HCT116 (cell line): ENCODE measurements around the gene ENHO. TPM values are rescaled to one million over a fixed set of nuclear protein-coding genes. Genes with fewer than 3 reads are reported as not detected.

ENCODE experiments used
- ATAC-seq: fragments of 200-7000 bp; cut with Tn5 transposase; 2 replicates; pipeline ENCODE4 v1.9.1; 2020; ENCODE audit warnings: mild to moderate bottlenecking, moderate library complexity
- BruUV-seq: library from RNA; stranded (reverse); fragments of 400-500 nt; replicated peaks from 2 replicates; lab custom pipeline; 2021; lab: Mats Ljungman, UMichigan
- CTCF ChIA-PET: fragments of 300-600 bp; sonication (Branson Sonifier 250); formaldehyde crosslinking; loops from one replicate; lab custom pipeline; 2021; ENCODE audit warnings: antibody characterized with exemption; lab: Charles Lee
- POLR2A ChIA-PET: fragments of 300-600, 350-600 bp; sonication (Branson Sonifier 250); formaldehyde crosslinking; loops from one replicate; lab custom pipeline; 2021; ENCODE audit warnings: antibody characterized with exemption; lab: Charles Lee
- RAD21 ChIA-PET, 2 experiments: fragments of 300-600 bp; sonication (Branson Sonifier 250); formaldehyde crosslinking; loops; one replicate each; lab custom pipeline; 2023; ENCODE audit warnings: low total read pairs in 2 of 2; ENCODE audit not compliant: uncharacterized antibody in 2 of 2, unreplicated experiment in 2 of 2, low non-redundant PET in 1 of 2; lab: Charles Lee
- DNase-seq: peaks from one replicate; pipeline ENCODE4 v3.0.0-alpha.2; 2010; ENCODE audit warnings: low read depth, low spot score
- H2AFZ ChIP-seq: fragments of 200-600 bp; shearing (Covaris generic), sonication (generic); 2 replicates; pipeline ENCODE4 v1.6.1; 2017; ENCODE audit warnings: low read depth, mixed run types, mixed read lengths, antibody characterized with exemption, low read length; ENCODE audit not compliant: poor library complexity, severe bottlenecking
- H3K27ac ChIP-seq: 2 replicates; pipeline ENCODE4 v1.5.1; 2012; ENCODE audit warnings: low read depth, low read length
- H3K27me3 ChIP-seq: fragments of 200-600 bp; sonication (generic); 2 replicates; pipeline ENCODE4 v1.6.1; 2016; ENCODE audit warnings: mixed run types, low read length, mixed read lengths; ENCODE audit not compliant: insufficient read depth
- H3K36me3 ChIP-seq, 2 experiments: fragments of 200-500 bp in 1 of 2; fragments of 200-600 bp in 1 of 2; sonication (Bioruptor generic) in 1 of 2; sonication (generic) in 1 of 2; 2 replicates each; pipeline versions ENCODE4 v1.5.1 to v1.6.1; 2014 to 2016; ENCODE audit warnings: low read length in 2 of 2, inconsistent platforms in 1 of 2, mixed read lengths in 1 of 2, mixed run types in 1 of 2; ENCODE audit not compliant: insufficient read depth in 2 of 2, control insufficient read depth in 1 of 2
- H3K4me1 ChIP-seq, 2 experiments: fragments of 200-600 bp in 1 of 2; sonication (generic) in 1 of 2; 2 replicates each; pipeline versions ENCODE4 v1.5.1 to v1.6.1; 2012 to 2017; ENCODE audit warnings: low read length in 2 of 2, inconsistent platforms in 1 of 2, mild to moderate bottlenecking in 1 of 2, mixed read lengths in 1 of 2, mixed run types in 1 of 2, moderate library complexity in 1 of 2; ENCODE audit not compliant: insufficient read depth in 2 of 2, control insufficient read depth in 1 of 2
- H3K4me2 ChIP-seq: fragments of 200-600 bp; sonication (generic); 2 replicates; pipeline ENCODE4 v1.6.1; 2017; ENCODE audit warnings: mixed run types, low read length, mixed read lengths
- H3K4me3 ChIP-seq, 2 experiments: fragments of 200-600 bp in 1 of 2; sonication (generic) in 1 of 2; replicated peaks in 1 of 2; 2 replicates each; pipeline ENCODE4 v1.5.1; 2011 to 2016; ENCODE audit warnings: low read length in 2 of 2, control low read depth in 1 of 2, low read depth in 1 of 2, mild to moderate bottlenecking in 1 of 2, mixed read lengths in 1 of 2, mixed run types in 1 of 2
- H3K79me2 ChIP-seq: fragments of 200-600 bp; sonication (generic); 2 replicates; pipeline ENCODE4 v1.6.1; 2017; ENCODE audit warnings: mild to moderate bottlenecking, mixed run types, low read length, moderate library complexity, mixed read lengths; ENCODE audit not compliant: insufficient read depth
- H3K9ac ChIP-seq: fragments of 200-600 bp; sonication (generic); 2 replicates; pipeline ENCODE4 v1.6.1; 2016; ENCODE audit warnings: low read length, mixed read lengths
- H3K9me2 ChIP-seq: fragments of 200-600 bp; sonication (generic), shearing (Covaris generic); 2 replicates; pipeline ENCODE4 v1.6.1; 2017; ENCODE audit warnings: mixed run types, mild to moderate bottlenecking, moderate library complexity; ENCODE audit not compliant: insufficient read depth
- H3K9me3 ChIP-seq, 2 experiments: fragments of 200-500 bp in 1 of 2; fragments of 200-600 bp in 1 of 2; sonication (Bioruptor generic) in 1 of 2; sonication (generic) in 1 of 2; 2 replicates each; pipeline ENCODE4 v1.6.1; 2014 to 2017; ENCODE audit warnings: low read length in 2 of 2, mixed read lengths in 2 of 2, inconsistent platforms in 1 of 2, low read depth in 1 of 2, mild to moderate bottlenecking in 1 of 2, mixed run types in 1 of 2, moderate library complexity in 1 of 2; ENCODE audit not compliant: control insufficient read depth in 1 of 2, insufficient read depth in 1 of 2
- H4K20me1 ChIP-seq: fragments of 200-600 bp; sonication (generic), shearing (Covaris generic); 2 replicates; pipeline ENCODE4 v1.6.1; 2017; ENCODE audit warnings: mixed run types, mild to moderate bottlenecking, moderate library complexity; ENCODE audit not compliant: insufficient read depth
- CTCF ChIP-seq, 3 experiments: fragments of 200-600 bp in 1 of 3; sonication (generic) in 1 of 3; IDR thresholded peaks in 2 of 3; conservative IDR thresholded peaks in 1 of 3; 2 replicates each; pipeline ENCODE4 v1.5.1; 2012 to 2017; ENCODE audit warnings: low read depth in 2 of 3, low read length in 2 of 3, antibody characterized with exemption in 1 of 3, borderline replicate concordance in 1 of 3, control low read depth in 1 of 3, mild to moderate bottlenecking in 1 of 3, mixed read lengths in 1 of 3, mixed run types in 1 of 3, moderate library complexity in 1 of 3; ENCODE audit not compliant: insufficient read depth in 1 of 3
- EGR1 ChIP-seq: IDR thresholded peaks from 2 replicates; pipeline ENCODE4 v1.6.1; 2012; ENCODE audit warnings: low read depth
- ELF1 ChIP-seq: IDR thresholded peaks from 2 replicates; pipeline ENCODE4 v1.6.1; 2012; ENCODE audit warnings: low read depth, borderline replicate concordance
- EZH2 ChIP-seq: fragments of 200-600 bp; sonication (generic); IDR thresholded peaks from 2 replicates; pipeline ENCODE4 v1.6.1; 2017; ENCODE audit warnings: antibody characterized with exemption, mixed run types
- FOSL1 ChIP-seq: IDR thresholded peaks from 2 replicates; pipeline ENCODE4 v1.6.1; 2012; ENCODE audit warnings: low read depth
- RAD21 ChIP-seq: IDR thresholded peaks from 2 replicates; pipeline ENCODE4 v1.6.1; 2012; ENCODE audit warnings: low read depth, mild to moderate bottlenecking
- SIN3A ChIP-seq: IDR thresholded peaks from 2 replicates; pipeline ENCODE4 v1.6.1; 2012; ENCODE audit warnings: low read depth
- TCF7L2 ChIP-seq: IDR thresholded peaks from 2 replicates; pipeline ENCODE4 v1.7.0; 2011; ENCODE audit warnings: borderline replicate concordance, inconsistent platforms; ENCODE audit not compliant: insufficient read depth, insufficient read length; ENCODE audit errors: extremely low read depth
- YY1 ChIP-seq: IDR thresholded peaks from 2 replicates; pipeline ENCODE4 v1.6.1; 2011; ENCODE audit warnings: low read length, low read depth, moderate library complexity, mild to moderate bottlenecking; ENCODE audit not compliant: insufficient replicate concordance; ENCODE audit errors: extremely low read depth
- ZNF274 ChIP-seq: fragments of 200-500 bp; sonication (Bioruptor generic); IDR thresholded peaks from 2 replicates; pipeline ENCODE4 v1.6.1; 2014; ENCODE audit warnings: mild to moderate bottlenecking, low read depth, low read length, inconsistent platforms
- intact Hi-C: fragments of 100-400 bp; cut with micrococcal nuclease; formaldehyde crosslinking; loops from 2 replicates; pipeline ENCODE4 v1.10.0; 2022
- total RNA-seq: library from RNA; stranded (reverse); gene quantifications from one replicate; pipeline ENCODE4 v1.2.1, GENCODE V29; 2021; ENCODE audit not compliant: unreplicated experiment
- TF ChIP-seq, protein P1 (sequence below): IDR thresholded peaks from 2 replicates; pipeline ENCODE4 v1.6.1; 2012
- TF ChIP-seq, protein P2 (sequence below): IDR thresholded peaks from 2 replicates; pipeline ENCODE4 v1.6.1; 2011; ENCODE audit warnings: mild to moderate bottlenecking, low read length, moderate library complexity; ENCODE audit not compliant: insufficient replicate concordance; ENCODE audit errors: extremely low read depth

The ENHO gene
- total RNA-seq, 1 experiment from 2014 or later = 6.1 TPM

GRCh38 chr9:34560599-34561214 is 37.9 kb upstream of the ENHO start:
- intact Hi-C loops = no loop called here
- ATAC-seq = no peak
- Histone ChIP-seq H3K4me3 (no peak overlapping the region), H3K4me2 (no peak overlapping the region), H3K36me3 (no peaks in the 10 kb centered on the region), H3K27ac (no peak overlapping the region), H3K79me2 (no peaks in the 10 kb centered on the region), H3K27me3 (no peaks in the 10 kb centered on the region), H4K20me1 (no peaks in the 10 kb centered on the region), H3K9ac (no peak overlapping the region), H3K4me1 (no peaks in the 10 kb centered on the region), H2AFZ (no peak overlapping the region), H3K9me2 (no peaks in the 10 kb centered on the region), H3K9me3 (no peaks in the 10 kb centered on the region)
- ChIA-PET CTCF (no interaction called here), RAD21 (no interaction called here), POLR2A (no interaction called here)
- no peak for TF ChIP-seq SIN3A
- TF ChIP-seq CTCF (IDR thresholded peaks at IDR 0.05 in 2 of 3, conservative IDR thresholded peaks at IDR 0.05 in 1 of 3; ENCODE audit: borderline replicate concordance in 1 of 3, insufficient read depth in 1 of 3, low read depth in 2 of 3, low read length in 2 of 3) = no peak
- no peak for TF ChIP-seq FOSL1
- TF ChIP-seq TCF7L2 = no peak
- no peak for TF ChIP-seq ELF1
- TF ChIP-seq RAD21 = no peak
- TF ChIP-seq EGR1 = no peak
- TF ChIP-seq YY1 = no peak
- TF ChIP-seq EZH2 = no peak
- TF ChIP-seq, protein P1, sequence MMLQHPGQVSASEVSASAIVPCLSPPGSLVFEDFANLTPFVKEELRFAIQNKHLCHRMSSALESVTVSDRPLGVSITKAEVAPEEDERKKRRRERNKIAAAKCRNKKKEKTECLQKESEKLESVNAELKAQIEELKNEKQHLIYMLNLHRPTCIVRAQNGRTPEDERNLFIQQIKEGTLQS = no peak
- TF ChIP-seq, protein P2, sequence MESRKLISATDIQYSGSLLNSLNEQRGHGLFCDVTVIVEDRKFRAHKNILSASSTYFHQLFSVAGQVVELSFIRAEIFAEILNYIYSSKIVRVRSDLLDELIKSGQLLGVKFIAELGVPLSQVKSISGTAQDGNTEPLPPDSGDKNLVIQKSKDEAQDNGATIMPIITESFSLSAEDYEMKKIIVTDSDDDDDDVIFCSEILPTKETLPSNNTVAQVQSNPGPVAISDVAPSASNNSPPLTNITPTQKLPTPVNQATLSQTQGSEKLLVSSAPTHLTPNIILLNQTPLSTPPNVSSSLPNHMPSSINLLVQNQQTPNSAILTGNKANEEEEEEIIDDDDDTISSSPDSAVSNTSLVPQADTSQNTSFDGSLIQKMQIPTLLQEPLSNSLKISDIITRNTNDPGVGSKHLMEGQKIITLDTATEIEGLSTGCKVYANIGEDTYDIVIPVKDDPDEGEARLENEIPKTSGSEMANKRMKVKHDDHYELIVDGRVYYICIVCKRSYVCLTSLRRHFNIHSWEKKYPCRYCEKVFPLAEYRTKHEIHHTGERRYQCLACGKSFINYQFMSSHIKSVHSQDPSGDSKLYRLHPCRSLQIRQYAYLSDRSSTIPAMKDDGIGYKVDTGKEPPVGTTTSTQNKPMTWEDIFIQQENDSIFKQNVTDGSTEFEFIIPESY = no peak
- TF ChIP-seq ZNF274 = no peak
- no TSS peak for BruUV-seq
- DNase-seq = no peak
